GDM1 (cell line): ENCODE measurements around the gene IGF2BP3.
A peak's percentile ranks its signal among the peaks of the same experiment; 100 is the strongest.
"Not testable (repeated sequence)": the region's sequence is repeated elsewhere in the genome, so short reads cannot be mapped to it uniquely, and the experiment has no call there.

Experiments
- DNase-seq: peaks from one replicate; lab custom pipeline; 2025; lab: John Stamatoyannopoulos, UW

The IGF2BP3 gene

GRCh38 chr7:23338863-23339262 is 131.4 kb downstream of the IGF2BP3 start:
- no peak for DNase-seq

- DNase-seq = no peak
Observed at GRCh38 chr7:23338439-23338838, 131.9 kb downstream of the IGF2BP3 start.

- DNase-seq = no peak
Observed at GRCh38 chr7:23337374-23337773, 132.9 kb downstream of the IGF2BP3 start.

- no peak for DNase-seq
Observed at GRCh38 chr7:23336799-23337283, 133.4 kb downstream of the IGF2BP3 start.

GRCh38 chr7:23336086-23336485 is 134.2 kb downstream of the IGF2BP3 start:
- no peak for DNase-seq

DNA sequence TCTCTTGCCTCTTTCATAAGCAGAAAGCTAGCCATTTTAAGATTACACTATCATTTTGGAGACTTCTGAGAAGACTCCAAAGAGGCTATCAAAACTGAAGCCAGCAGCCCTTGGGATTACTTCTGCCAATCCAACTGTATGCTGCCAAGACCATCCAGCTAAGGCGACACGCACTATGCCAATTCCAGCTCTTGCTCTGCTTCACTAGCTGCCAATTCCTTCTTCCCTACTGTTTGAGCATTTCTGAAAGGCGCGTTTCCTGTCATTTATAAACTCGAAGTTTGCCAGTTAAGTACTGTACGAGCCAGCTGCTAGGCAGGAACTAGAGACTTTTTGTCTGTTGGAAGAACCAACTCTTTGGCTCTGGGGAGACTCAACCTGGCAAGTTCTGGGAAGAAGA is 134.7 kb downstream of the IGF2BP3 start:
- no peak for DNase-seq

GRCh38 chr7:23335136-23335535 is 135.2 kb downstream of the IGF2BP3 start:
- DNase-seq = no peak

- no peak for DNase-seq
Observed at GRCh38 chr7:23334482-23335056, 135.7 kb downstream of the IGF2BP3 start.

GRCh38 chr7:23333671-23334246 is 136.5 kb downstream of the IGF2BP3 start:
- no peak for DNase-seq

DNA sequence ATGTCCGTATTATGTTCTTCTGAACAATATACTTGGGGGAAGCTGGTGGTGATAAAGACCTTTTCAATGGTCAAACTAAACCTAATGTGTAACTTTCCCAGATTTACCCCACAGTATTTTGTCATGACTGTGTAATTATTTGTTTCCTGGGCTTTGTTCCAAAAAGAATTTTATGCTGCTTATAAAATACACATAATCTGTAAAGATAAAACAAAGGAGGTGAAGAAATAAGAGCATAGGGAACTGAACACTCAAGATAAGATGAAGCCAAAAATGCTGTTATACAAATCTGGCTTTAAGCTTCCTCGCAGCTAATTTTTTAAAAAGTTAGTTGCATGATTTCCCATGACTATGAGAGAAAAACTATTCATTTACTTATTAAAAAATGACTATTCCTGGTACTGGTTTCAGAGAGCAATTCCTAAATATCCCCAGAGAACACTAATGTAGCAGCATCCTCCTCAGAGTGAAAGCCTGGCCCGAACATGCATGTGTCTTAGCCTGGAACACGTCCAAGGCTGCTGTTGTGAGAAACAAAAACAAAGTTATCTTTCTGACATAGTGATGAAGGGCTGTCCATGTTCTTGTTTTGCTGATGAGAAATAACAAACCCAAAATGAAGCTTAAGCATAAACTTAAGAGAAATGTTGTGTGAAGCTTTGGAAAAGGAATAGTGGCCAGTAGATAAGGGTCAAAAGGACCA is 137.2 kb downstream of the IGF2BP3 start:
- no peak for DNase-seq

DNA sequence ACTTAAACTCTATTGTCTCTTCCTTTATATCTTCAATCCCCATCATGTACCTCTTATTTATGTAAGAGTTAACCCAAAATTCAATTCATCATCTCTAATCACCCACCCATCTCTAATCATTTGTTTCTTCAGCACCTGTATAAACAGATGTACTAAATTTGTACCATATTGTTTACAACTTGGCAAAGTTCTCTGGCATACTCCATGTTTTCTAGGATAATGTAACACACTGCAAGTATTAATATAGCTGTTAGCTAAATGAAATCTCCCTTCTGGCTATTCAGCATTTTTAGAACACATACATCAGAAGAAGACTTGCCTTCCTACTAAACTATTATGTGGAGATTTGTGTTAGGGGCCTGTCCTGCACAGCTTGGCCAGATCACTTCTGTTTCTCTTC is 138.1 kb downstream of the IGF2BP3 start:
- DNase-seq = no peak

- DNase-seq = no peak
Observed at GRCh38 chr7:23331132-23331531, 139.2 kb downstream of the IGF2BP3 start.

DNA sequence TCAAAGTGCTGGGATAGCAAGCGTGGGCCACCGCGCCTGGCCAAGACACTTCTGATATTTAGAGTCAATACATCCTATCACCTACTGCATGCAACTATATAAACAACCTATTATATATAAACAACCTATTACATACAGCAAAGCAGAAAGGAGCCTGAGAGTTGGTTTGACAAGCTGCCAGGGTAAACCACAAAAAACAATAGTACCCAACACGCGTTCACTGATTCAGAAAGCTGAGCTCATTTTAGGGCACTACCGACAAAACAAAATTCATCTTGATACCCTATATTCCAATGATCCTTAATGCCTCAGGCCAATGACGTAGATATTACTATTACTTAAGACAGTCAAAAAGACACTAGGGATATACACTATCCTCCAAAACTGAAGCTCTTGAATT is 154.9 kb downstream of the IGF2BP3 start:
- no peak for DNase-seq

DNA sequence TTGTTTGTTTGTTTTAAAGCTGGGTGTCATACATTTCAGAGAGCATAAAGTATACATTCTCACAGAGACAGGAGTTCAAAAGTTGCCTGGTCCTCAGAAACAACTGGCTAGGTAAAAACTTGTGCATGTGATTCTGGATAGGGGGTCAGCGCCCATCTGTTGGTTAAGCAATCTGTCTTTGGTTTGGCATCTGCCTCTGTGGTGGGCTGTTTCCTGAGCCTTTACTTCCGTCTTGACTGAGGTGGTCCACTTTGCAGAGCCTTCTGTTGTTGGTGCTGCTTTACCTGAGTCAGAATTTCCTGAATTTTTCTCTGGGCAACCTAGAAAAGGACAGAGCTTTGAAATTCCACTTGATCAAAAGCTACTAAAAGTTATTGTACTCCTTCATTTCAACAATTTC is 158.2 kb downstream of the IGF2BP3 start:
- DNase-seq = not testable (repeated sequence)

DNA sequence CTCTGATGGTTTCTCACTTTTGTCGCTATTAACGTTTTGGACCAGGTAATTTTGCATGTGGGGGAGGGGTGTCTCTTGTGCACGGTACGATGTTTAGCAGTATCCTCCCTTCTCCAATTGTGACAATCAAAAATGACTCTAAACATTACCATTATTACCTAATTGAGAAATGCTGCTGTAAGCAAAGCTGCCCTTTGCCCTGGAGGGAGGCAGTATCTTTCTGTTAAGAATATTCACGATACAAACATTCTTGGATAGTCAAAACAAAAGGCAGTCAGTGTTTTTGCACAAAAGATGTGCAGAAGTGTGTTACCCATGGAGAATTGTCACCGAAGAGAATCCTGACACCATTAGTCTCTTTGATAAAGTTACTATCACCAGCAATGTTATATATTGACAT is 161.5 kb downstream of the IGF2BP3 start:
- DNase-seq = no peak

DNA sequence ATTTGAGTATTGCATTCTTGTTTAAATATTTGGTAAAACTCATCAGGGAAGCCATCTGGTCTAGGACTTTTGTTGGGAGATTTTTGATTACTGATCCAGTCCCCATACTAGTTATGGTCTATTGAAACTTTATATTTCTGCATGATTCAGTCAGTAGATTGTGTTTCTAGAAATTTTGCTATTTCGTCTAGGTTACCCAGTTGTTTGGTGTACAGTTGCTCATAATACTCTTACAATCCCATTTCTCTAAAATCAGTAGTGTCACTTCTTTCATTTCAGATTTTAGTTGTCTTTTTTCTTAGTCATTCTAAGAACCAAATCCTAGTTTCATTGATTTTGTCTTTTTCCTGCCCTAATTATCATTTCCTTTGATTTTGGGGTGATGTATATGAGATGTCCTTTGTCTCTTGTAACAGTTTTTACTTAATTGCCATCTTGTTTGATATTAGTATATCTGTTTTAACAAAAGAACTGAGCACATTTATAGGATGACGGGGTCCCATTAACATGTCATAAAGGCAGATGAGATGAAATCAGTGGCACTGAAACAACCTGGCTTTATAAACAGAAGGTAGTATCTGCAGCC is 163.3 kb downstream of the IGF2BP3 start:
- DNase-seq = no peak

GRCh38 chr7:23299770-23300300 is 170.5 kb downstream of the IGF2BP3 start:
- no peak for DNase-seq

DNA sequence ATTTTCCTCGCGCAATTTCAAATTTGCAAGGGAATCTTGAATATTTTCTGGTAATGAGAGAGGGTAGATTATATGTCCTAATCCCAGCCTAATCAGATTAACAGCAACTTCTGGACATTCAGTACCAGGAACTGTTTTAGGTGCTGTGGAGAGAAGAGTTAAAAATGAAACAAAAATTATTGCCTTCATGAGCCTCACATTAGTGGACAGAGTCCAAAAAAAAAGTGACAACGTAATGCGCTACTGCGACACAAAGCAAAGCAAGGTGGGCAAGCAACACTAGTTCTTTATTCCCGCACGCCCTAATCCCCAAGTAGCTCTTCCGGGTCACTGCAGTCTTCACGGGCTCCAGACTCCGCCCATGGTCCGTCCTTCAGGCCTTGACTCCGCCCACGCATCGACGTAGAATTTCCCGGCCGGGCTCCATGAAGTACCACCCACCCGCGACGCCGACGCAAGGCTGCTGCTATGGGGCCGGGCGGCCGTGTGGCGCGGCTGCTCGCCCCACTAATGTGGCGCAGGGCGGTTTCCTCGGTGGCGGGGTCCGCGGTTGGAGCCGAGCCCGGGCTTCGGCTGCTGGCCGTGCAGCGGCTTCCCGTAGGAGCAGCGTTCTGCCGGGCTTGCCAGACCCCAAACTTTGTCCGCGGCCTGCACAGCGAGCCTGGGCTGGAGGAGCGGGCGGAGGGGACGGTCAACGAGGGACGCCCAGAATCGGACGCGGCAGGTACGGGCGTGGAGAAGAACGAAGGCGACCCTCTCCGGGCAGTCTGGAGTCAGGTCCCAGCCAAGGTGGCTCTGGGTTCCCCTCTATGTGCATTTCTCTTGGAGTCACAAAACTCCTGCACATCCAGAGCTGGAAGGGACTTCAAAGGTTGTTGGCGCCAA is 171.2 kb downstream of the IGF2BP3 start, which contains the start of gene MALSU1:
TSS of gene MALSU1 (plus strand) at position 455 of the 885 bp plus-strand sequence. CDS start at position 469, 14 bp downstream.
- DNase-seq = peak; percentile 93

- no peak for DNase-seq
Observed at GRCh38 chr7:23298141-23298881, 172.0 kb downstream of the IGF2BP3 start.

- no peak for DNase-seq
Observed at GRCh38 chr7:23295401-23295697, 174.9 kb downstream of the IGF2BP3 start.
